Upper lobe of left lung (tissue), 4 donors: Measurements from ENCODE around the gene MAGEB2.

Experiments
- POLR2A ChIP-seq, 4 donors: fragments of 450-650 bp; IDR thresholded peaks; one replicate each; pipeline ENCODE4 v1.5.1; 2016 to 2017; ENCODE audit warnings: antibody characterized with exemption in 4 of 4, mild to moderate bottlenecking in 2 of 4
- POLR2AphosphoS5 ChIP-seq, 2 donors: sonication (generic); formaldehyde crosslinking; IDR thresholded peaks; one replicate each; pipeline ENCODE4 v1.5.1; 2017; ENCODE audit warnings: antibody characterized with exemption in 2 of 2
- TF ChIP-seq, protein P1 (sequence below), 6 experiments: fragments of 450-650 bp in 4 of 6; fragments of 200-600 bp in 2 of 6; sonication (generic) in 2 of 6; IDR thresholded peaks; one replicate each; pipeline ENCODE4 v1.5.1; 2016 to 2019; ENCODE audit warnings: antibody characterized with exemption in 6 of 6

GRCh38 chrX:30253257-30253656 lies 37.9 kb downstream of the MAGEB2 start:
- TF ChIP-seq, protein P1, sequence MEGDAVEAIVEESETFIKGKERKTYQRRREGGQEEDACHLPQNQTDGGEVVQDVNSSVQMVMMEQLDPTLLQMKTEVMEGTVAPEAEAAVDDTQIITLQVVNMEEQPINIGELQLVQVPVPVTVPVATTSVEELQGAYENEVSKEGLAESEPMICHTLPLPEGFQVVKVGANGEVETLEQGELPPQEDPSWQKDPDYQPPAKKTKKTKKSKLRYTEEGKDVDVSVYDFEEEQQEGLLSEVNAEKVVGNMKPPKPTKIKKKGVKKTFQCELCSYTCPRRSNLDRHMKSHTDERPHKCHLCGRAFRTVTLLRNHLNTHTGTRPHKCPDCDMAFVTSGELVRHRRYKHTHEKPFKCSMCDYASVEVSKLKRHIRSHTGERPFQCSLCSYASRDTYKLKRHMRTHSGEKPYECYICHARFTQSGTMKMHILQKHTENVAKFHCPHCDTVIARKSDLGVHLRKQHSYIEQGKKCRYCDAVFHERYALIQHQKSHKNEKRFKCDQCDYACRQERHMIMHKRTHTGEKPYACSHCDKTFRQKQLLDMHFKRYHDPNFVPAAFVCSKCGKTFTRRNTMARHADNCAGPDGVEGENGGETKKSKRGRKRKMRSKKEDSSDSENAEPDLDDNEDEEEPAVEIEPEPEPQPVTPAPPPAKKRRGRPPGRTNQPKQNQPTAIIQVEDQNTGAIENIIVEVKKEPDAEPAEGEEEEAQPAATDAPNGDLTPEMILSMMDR (IDR thresholded peaks at IDR 0.05) = no peak
- TF ChIP-seq POLR2AphosphoS5 (IDR thresholded peaks at IDR 0.05) = no peak
- TF ChIP-seq POLR2A (IDR thresholded peaks at IDR 0.05) = no peak
